ENCODE data around the gene LITAFD.
A peak's percentile ranks its signal among the peaks of the same experiment; 100 is the strongest.

LITAFD gene

GRCh38 chr16:8853150-8853549, 29.0 kb upstream of the LITAFD start:
- Histone ChIP-seq H2BK120ac (ENCODE audit: low read depth, low read length) (no peak overlapping the region), H3K27ac (ENCODE audit: low read length, poor library complexity, severe bottlenecking) (no peak overlapping the region), H3K4me1 (ENCODE audit: control insufficient read depth, insufficient read depth, low read depth, low read length) (peaks cover 38% of the 10 kb centered on the region), H2AK5ac (ENCODE audit: low read length, severe bottlenecking) (no peak overlapping the region), H3K4me3 (ENCODE audit: insufficient read depth in 1 of 2, low read depth in 1 of 2, low read length in 2 of 2) (no peak overlapping the region), H2BK5ac (ENCODE audit: low read depth, low read length, poor library complexity, severe bottlenecking) (no peak overlapping the region), H3K36me3 (ENCODE audit: control insufficient read depth in 1 of 2, insufficient read depth in 2 of 2, low read depth in 1 of 2, low read length in 2 of 2) (peaks cover 85 to 86% of the 10 kb centered on the region in 2 experiments), H4K91ac (ENCODE audit: low read length) (peak overlapping the region; percentile 5), H3K9me3 (ENCODE audit: control insufficient read depth, low read length) (no peaks in the 10 kb centered on the region), H3K27me3 (ENCODE audit: control insufficient read depth in 1 of 2, insufficient read depth in 1 of 2, low read length in 2 of 2) (no peaks in the 10 kb centered on the region), H3K23ac (ENCODE audit: low read length in 2 of 2) (no peak overlapping the region), H3K14ac (ENCODE audit: low read length in 2 of 2) (no peak overlapping the region), H4K8ac (ENCODE audit: low read length) (no peak overlapping the region), H3K4me2 (ENCODE audit: low read length, poor library complexity, severe bottlenecking) (no peak overlapping the region), H3K79me1 (replicated peaks; ENCODE audit: low read length, poor library complexity, severe bottlenecking) (peaks cover 21% of the 10 kb centered on the region), H3K9ac (ENCODE audit: low read length) (peak overlapping the region; percentile 30), H2BK15ac (ENCODE audit: low read depth, poor library complexity, severe bottlenecking) (no peak overlapping the region), H3K4ac (ENCODE audit: low read depth in 1 of 2, low read length in 2 of 2) (no peak overlapping the region), H2AFZ (ENCODE audit: low read depth, low read length) (no peak overlapping the region), H3K18ac (ENCODE audit: low read depth in 1 of 2, low read length in 2 of 2) (no peak overlapping the region), H2BK12ac (ENCODE audit: low read length in 2 of 2) (no peak overlapping the region)
- 97% methylated on average over 7 of the region's 7 CpGs for WGBS
- no peak for DNase-seq

- DNase-seq = no peak
- Histone ChIP-seq H3K27me3 (ENCODE audit: control insufficient read depth in 1 of 2, insufficient read depth in 1 of 2, low read length in 2 of 2) (no peaks in the 10 kb centered on the region), H3K4ac (ENCODE audit: low read depth in 1 of 2, low read length in 2 of 2) (no peak overlapping the region), H3K9me3 (ENCODE audit: control insufficient read depth, low read length) (no peaks in the 10 kb centered on the region), H4K91ac (ENCODE audit: low read length) (no peak overlapping the region), H3K18ac (ENCODE audit: low read depth in 1 of 2, low read length in 2 of 2) (no peak overlapping the region), H3K27ac (ENCODE audit: low read length, poor library complexity, severe bottlenecking) (no peak overlapping the region), H2BK12ac (ENCODE audit: low read length in 2 of 2) (no peak overlapping the region), H3K4me3 (ENCODE audit: insufficient read depth in 1 of 2, low read depth in 1 of 2, low read length in 2 of 2) (no peak overlapping the region), H3K36me3 (ENCODE audit: control insufficient read depth in 1 of 2, insufficient read depth in 2 of 2, low read depth in 1 of 2, low read length in 2 of 2) (peaks cover 85 to 86% of the 10 kb centered on the region in 2 experiments), H2AK5ac (ENCODE audit: low read length, severe bottlenecking) (no peak overlapping the region), H4K8ac (ENCODE audit: low read length) (no peak overlapping the region), H3K9ac (ENCODE audit: low read length) (no peak overlapping the region), H3K14ac (ENCODE audit: low read length in 2 of 2) (no peak overlapping the region), H3K4me1 (ENCODE audit: control insufficient read depth, insufficient read depth, low read depth, low read length) (peaks cover 37% of the 10 kb centered on the region), H3K4me2 (ENCODE audit: low read length, poor library complexity, severe bottlenecking) (no peak overlapping the region), H2BK15ac (ENCODE audit: low read depth, poor library complexity, severe bottlenecking) (no peak overlapping the region), H3K79me1 (replicated peaks; ENCODE audit: low read length, poor library complexity, severe bottlenecking) (peaks cover 21% of the 10 kb centered on the region), H2BK5ac (ENCODE audit: low read depth, low read length, poor library complexity, severe bottlenecking) (no peak overlapping the region), H2BK120ac (ENCODE audit: low read depth, low read length) (no peak overlapping the region), H2AFZ (ENCODE audit: low read depth, low read length) (no peak overlapping the region), H3K23ac (ENCODE audit: low read length in 2 of 2) (no peak overlapping the region)
- WGBS = 73% methylated on average over 7 of the region's 7 CpGs
Observed at GRCh38 chr16:8853611-8854010, 28.5 kb upstream of the LITAFD start.

GRCh38 chr16:8854298-8854948, 27.7 kb upstream of the LITAFD start:
- no peak overlapping the region for H3K4me3 ChIP-seq (ENCODE audit: insufficient read depth in 1 of 2, low read depth in 1 of 2, low read length in 2 of 2)

GRCh38 chr16:8855051-8855786, 26.9 kb upstream of the LITAFD start:
- Histone ChIP-seq H2BK5ac (ENCODE audit: low read depth, low read length, poor library complexity, severe bottlenecking) (no peak overlapping the region), H2BK12ac (ENCODE audit: low read length in 2 of 2) (no peak overlapping the region), H3K9me3 (ENCODE audit: control insufficient read depth, low read length) (no peaks in the 10 kb centered on the region), H3K18ac (ENCODE audit: low read depth in 1 of 2, low read length in 2 of 2) (no peak overlapping the region), H3K4me1 (ENCODE audit: control insufficient read depth, insufficient read depth, low read depth, low read length) (peaks cover 36% of the 10 kb centered on the region), H2BK15ac (ENCODE audit: low read depth, poor library complexity, severe bottlenecking) (no peak overlapping the region), H3K79me1 (replicated peaks; ENCODE audit: low read length, poor library complexity, severe bottlenecking) (peaks cover 21% of the 10 kb centered on the region), H3K27me3 (ENCODE audit: control insufficient read depth in 1 of 2, insufficient read depth in 1 of 2, low read length in 2 of 2) (no peaks in the 10 kb centered on the region), H2AFZ (ENCODE audit: low read depth, low read length) (no peak overlapping the region), H4K91ac (ENCODE audit: low read length) (peak overlapping the region; percentile 9), H3K27ac (ENCODE audit: low read length, poor library complexity, severe bottlenecking) (no peak overlapping the region), H3K4me2 (ENCODE audit: low read length, poor library complexity, severe bottlenecking) (no peak overlapping the region), H3K36me3 (ENCODE audit: control insufficient read depth in 1 of 2, insufficient read depth in 2 of 2, low read depth in 1 of 2, low read length in 2 of 2) (peaks cover 79 to 81% of the 10 kb centered on the region in 2 experiments), H3K23ac (ENCODE audit: low read length in 2 of 2) (no peak overlapping the region), H3K14ac (ENCODE audit: low read length in 2 of 2) (no peak overlapping the region), H3K4me3 (ENCODE audit: insufficient read depth in 1 of 2, low read depth in 1 of 2, low read length in 2 of 2) (no peak overlapping the region), H2AK5ac (ENCODE audit: low read length, severe bottlenecking) (no peak overlapping the region), H3K4ac (ENCODE audit: low read depth in 1 of 2, low read length in 2 of 2) (no peak overlapping the region), H2BK120ac (ENCODE audit: low read depth, low read length) (no peak overlapping the region), H3K9ac (ENCODE audit: low read length) (no peak overlapping the region), H4K8ac (ENCODE audit: low read length) (no peak overlapping the region)
- no peak for DNase-seq
- 88% methylated on average over 9 of the region's 11 CpGs for WGBS

More at GRCh38 chr16:8854298-8854948, 27.7 kb upstream of the LITAFD start:
- Histone ChIP-seq H3K36me3 (ENCODE audit: control insufficient read depth in 1 of 2, insufficient read depth in 2 of 2, low read depth in 1 of 2, low read length in 2 of 2) (peaks cover 86 to 87% of the 10 kb centered on the region in 2 experiments), H3K18ac (ENCODE audit: low read depth in 1 of 2, low read length in 2 of 2) (peak overlapping the region in 1 of 2 experiments; percentile 22), H3K27me3 (ENCODE audit: control insufficient read depth in 1 of 2, insufficient read depth in 1 of 2, low read length in 2 of 2) (no peaks in the 10 kb centered on the region), H3K4ac (ENCODE audit: low read depth in 1 of 2, low read length in 2 of 2) (no peak overlapping the region), H2AFZ (ENCODE audit: low read depth, low read length) (no peak overlapping the region), H4K8ac (ENCODE audit: low read length) (no peak overlapping the region), H2BK120ac (ENCODE audit: low read depth, low read length) (no peak overlapping the region), H3K23ac (ENCODE audit: low read length in 2 of 2) (no peak overlapping the region), H2AK5ac (ENCODE audit: low read length, severe bottlenecking) (no peak overlapping the region), H2BK12ac (ENCODE audit: low read length in 2 of 2) (no peak overlapping the region), H3K9me3 (ENCODE audit: control insufficient read depth, low read length) (no peaks in the 10 kb centered on the region), H3K79me1 (replicated peaks; ENCODE audit: low read length, poor library complexity, severe bottlenecking) (peaks cover 21% of the 10 kb centered on the region), H3K4me1 (ENCODE audit: control insufficient read depth, insufficient read depth, low read depth, low read length) (peaks cover 35% of the 10 kb centered on the region), H3K4me2 (ENCODE audit: low read length, poor library complexity, severe bottlenecking) (no peak overlapping the region), H3K14ac (ENCODE audit: low read length in 2 of 2) (no peak overlapping the region), H4K91ac (ENCODE audit: low read length) (peak overlapping the region; percentile 18), H2BK15ac (ENCODE audit: low read depth, poor library complexity, severe bottlenecking) (no peak overlapping the region), H3K9ac (ENCODE audit: low read length) (no peak overlapping the region), H3K27ac (ENCODE audit: low read length, poor library complexity, severe bottlenecking) (peak overlapping the region; percentile 6), H2BK5ac (ENCODE audit: low read depth, low read length, poor library complexity, severe bottlenecking) (no peak overlapping the region)
- 96% methylated on average over 6 of the region's 9 CpGs for WGBS
- no peak for DNase-seq
